ENCODE results near the gene OR4B1.
"Not testable (repeated sequence)": the region's sequence is repeated elsewhere in the genome, so short reads cannot be mapped to it uniquely, and the experiment has no call there.

OR4B1 gene

DNA sequence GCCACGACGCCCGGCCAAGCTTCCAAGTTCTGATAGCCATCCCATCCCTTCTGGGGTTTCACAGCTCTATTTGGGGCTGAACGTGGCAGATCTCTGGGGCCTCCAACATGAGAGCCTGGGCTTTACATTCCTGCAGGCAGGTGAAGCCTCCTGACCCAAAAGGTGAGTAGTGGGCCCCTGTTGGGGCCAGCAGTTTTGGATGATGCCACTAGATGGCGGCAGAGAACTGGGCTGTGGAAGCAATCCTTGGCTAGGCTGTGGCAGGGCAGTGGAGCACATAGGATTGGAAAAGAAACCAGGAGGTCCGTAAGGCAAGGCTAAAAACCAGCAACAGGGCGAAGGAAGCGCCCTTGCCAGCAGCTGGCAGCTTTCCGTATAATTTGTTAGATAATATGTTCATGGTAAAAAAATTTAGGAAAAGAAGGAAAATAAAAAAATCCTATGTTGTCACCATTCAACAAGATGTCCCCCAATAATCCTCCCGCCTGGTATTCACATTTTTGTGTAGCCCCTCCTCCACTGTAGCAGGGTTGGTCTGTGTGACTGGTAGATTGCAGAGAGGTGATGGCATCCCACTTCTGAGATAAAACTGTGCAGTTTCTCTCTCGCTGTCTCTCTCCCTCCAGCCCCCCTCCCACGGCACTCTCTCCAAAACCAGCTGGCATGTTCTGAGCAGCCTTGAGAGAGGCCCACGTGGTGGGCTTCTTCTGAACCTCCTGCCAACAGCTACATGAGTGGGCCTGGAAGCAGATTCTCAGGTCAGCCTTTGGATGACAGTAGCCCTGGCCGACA is 43.6 kb upstream of the OR4B1 start:
- FAIRE-seq: no peak
- TF ChIP-seq, protein P1, sequence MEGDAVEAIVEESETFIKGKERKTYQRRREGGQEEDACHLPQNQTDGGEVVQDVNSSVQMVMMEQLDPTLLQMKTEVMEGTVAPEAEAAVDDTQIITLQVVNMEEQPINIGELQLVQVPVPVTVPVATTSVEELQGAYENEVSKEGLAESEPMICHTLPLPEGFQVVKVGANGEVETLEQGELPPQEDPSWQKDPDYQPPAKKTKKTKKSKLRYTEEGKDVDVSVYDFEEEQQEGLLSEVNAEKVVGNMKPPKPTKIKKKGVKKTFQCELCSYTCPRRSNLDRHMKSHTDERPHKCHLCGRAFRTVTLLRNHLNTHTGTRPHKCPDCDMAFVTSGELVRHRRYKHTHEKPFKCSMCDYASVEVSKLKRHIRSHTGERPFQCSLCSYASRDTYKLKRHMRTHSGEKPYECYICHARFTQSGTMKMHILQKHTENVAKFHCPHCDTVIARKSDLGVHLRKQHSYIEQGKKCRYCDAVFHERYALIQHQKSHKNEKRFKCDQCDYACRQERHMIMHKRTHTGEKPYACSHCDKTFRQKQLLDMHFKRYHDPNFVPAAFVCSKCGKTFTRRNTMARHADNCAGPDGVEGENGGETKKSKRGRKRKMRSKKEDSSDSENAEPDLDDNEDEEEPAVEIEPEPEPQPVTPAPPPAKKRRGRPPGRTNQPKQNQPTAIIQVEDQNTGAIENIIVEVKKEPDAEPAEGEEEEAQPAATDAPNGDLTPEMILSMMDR (IDR thresholded peaks at IDR 0.05; ENCODE audit: insufficient read depth, missing control alignments): peak; percentile 94
- DNase-seq (ENCODE audit: insufficient read length, low spot score): peak; percentile 54

DNA sequence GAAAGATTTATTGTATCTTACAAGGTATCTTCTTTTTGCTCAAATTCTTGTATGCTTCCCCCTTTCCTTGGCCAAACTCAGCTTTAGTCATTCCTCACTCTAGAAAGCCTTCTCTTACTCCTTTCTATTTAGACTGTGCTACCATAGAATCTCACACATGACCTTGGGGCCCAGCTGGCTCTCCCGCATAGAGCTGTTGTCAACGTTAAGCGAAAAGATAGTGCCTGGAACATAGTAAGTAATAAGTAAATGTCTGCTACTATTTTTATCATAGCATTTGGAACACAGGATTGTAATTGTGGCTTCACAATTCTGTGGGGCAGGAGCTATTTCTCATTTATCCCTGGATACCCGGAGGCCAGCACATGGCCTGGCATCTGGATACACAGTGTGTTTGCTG is 38.9 kb upstream of the OR4B1 start:
- no peak for DNase-seq (ENCODE audit: insufficient read length, low spot score)
- TF ChIP-seq, protein P1 (IDR thresholded peaks at IDR 0.05; ENCODE audit: insufficient read depth, missing control alignments): no peak
- FAIRE-seq: no peak

DNA sequence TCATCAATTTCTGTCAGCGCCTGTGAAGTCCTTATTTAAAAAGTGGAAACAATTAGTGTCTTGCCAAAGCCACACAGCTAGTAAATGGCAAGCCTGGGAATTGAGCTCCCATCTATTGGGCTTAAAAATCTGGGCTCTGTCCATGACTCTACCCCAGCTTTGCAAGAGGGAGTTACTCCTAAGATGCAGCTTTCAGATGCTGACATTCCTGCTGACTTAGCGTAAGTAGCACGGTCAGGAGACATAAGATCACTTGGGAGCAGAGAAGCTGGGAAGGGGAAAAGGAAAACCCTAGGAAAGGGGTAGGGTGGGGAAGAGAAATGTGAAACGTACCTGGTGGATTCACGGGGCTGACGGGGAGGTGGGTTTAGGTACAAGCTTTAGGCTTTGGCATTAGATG is 36.0 kb upstream of the OR4B1 start:
- TF ChIP-seq, protein P1 (IDR thresholded peaks at IDR 0.05; ENCODE audit: insufficient read depth, missing control alignments): no peak
- FAIRE-seq (no peak), DNase-seq (ENCODE audit: insufficient read length, low spot score) (no peak)

DNA sequence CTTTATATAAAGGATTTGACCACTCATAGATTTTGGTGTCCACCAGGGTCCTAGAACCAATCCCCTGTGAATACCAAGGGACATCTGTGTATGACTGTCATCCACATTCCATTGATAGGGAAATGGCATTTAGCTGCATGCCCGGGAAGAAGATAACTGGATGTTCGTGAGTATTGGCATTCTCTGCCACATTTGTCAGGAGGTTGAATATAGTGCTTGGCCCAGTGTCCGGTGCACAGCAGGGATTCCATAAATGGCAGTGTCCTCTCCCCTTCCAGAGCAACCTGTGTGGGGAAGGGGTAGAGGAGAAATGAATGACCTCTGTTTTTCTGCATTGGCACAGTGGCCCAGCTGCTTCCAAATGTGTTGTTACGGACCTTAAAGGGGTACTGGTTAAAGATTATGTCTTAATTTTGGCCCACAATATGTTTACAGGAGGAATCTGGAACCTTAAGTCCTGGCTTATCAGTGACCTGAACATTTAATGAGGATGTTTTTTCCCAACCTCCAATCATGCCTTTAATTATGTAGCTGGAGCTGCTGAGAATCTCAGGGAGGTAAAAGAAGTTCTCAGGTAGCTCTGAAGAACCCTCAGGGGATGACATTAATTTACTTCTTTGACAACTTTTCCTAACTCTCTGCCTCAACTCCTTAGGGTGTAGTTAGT is 33.6 kb upstream of the OR4B1 start:
- TF ChIP-seq, protein P1 (IDR thresholded peaks at IDR 0.05; ENCODE audit: insufficient read depth, missing control alignments): no peak
- DNase-seq (ENCODE audit: insufficient read length, low spot score) (no peak), FAIRE-seq (no peak)

DNA sequence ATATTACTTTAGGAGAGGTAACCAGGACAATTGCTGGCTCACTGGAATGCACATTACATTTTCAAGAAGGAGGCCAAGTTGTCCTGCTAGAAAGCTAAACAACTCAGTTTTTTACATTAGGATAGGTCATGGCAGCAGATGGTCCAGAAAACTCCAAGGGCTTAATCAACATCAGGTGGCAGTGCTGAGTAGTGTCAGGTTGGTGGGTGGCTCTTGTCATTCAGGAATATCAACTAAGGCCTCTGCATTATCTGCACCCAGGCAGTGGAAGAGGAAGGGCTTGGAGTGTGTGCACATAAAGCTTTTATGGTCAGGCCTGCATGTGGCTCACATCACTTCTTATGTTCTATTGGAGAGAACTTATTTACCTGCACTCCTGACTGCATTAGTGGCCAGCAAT is 32.2 kb upstream of the OR4B1 start:
- FAIRE-seq (no peak), DNase-seq (ENCODE audit: insufficient read length, low spot score) (no peak)
- TF ChIP-seq, protein P1 (IDR thresholded peaks at IDR 0.05; ENCODE audit: insufficient read depth, missing control alignments): no peak

DNA sequence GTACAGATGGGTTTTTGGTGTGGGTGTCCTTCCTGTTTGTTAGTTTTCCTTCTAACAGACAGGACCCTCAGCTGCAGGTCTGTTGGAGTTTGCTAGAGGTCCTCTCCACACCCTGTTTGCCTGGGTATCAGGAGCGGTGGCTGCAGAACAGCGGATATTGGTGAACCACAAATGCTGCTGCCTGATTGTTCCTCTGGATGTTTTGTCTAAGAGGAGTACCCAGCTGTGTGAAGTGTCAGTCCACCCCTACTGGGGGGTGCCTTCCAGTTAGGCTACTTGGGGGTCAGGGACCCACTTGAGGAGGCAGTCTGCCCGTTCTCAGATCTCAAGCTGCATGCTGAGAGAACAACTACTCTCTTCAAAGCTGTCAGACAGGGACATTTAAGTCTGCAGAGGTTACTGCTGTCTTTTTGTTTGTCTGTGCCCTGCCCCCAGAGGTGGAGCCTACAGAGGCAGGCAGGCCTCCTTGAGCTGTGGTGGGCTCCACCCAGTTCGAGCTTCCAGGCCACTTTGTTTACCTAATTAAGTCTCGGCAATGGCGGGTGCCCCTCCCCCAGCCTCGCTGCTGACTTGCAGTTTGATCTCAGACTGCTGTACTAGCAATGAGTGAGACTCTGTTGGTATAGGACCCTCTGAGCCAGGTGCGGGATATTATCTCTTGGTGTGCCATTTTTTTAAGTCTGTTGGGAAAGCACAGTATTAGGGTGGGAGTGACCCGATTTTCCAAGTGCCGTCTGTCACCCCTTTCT is 25.5 kb upstream of the OR4B1 start:
- not testable (repeated sequence) for FAIRE-seq; DNase-seq (ENCODE audit: insufficient read length, low spot score)

DNA sequence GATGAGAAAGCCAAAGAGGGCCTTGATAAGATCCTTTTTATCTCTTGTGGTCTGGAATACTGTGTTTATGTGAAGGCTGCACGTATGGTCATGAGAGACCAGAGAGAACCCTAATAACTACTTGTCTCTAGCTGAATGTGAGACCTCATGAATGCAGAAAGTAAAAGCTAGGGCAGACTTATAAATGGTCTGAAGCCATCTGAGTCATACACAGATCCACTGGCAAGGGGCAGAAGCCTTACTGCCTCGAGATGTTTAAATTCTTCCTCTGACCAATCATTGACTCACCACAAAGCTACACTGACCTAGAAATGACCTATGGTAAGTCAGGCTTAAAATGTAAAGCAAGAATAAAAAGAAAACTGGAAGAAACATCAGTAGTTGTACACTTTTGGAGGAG is 22.7 kb upstream of the OR4B1 start:
- DNase-seq (ENCODE audit: insufficient read length, low spot score) (no peak), FAIRE-seq (no peak)
- TF ChIP-seq, protein P1 (IDR thresholded peaks at IDR 0.05; ENCODE audit: insufficient read depth, missing control alignments): no peak

All from D721Med (cell line).